Measurements from ENCODE around the gene EIF1AD. TPM values are rescaled to one million over a fixed set of nuclear protein-coding genes. Genes with fewer than 3 reads are reported as not detected.
A peak's percentile ranks its signal among the peaks of the same experiment; 100 is the strongest.
"Not testable (repeated sequence)": the region's sequence is repeated elsewhere in the genome, so short reads cannot be mapped to it uniquely, and the experiment has no call there.

Gene EIF1AD
- total RNA-seq, 3 donors from 2014 or later, result 71.4 to 76.9 (median 76.0) TPM

- DNase-seq, result no peak
Observed at GRCh38 chr11:66013762-66014100, 11.8 kb upstream of the EIF1AD start.

DNA sequence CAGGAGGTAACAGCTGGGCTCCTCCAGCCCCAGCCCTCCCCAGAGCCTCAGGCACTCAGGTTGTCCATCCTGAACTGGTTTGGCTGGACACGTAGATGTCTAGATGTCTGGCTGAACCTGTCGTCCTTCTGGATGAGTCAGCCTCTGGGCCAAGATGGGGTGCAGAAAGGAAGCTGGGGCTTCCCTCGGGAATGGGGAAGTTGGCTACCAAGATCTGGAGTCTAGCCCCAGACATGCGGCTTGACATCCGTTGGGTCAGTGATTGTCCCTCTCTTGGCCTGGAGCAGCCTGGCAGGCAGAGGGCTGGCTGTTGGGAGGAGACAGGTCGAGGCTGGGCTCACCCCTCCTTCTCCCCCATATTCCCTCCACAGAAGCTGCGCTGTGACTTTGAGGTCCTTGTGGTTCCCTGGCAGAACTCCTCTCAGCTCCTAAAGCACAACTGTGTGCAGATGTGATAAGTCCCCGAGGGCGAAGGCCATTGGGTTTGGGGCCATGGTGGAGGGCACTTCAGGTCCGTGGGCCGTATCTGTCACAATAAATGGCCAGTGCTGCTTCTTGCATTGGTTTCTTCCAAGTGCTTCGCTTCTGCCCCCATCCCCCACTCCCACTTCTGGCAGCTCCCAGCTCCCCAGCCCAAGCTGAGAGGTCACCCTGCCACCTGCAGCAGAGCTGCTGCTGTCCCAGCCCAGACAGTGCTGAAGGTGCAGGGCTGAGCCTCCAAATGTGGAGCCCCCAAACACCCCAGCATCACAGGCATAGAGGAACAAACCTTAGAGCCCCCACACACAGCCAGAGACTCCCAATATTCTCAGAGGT, 11.2 kb upstream of the EIF1AD start:
- Mint-ChIP-seq H3K9me3 (no peaks in the 10 kb centered on the region), H3K4me3 (no peak overlapping the region), H3K4me1 (ENCODE audit: low read depth) (peaks cover 6% of the 10 kb centered on the region), H3K27me3 (ENCODE audit: low read depth) (peaks cover 22% of the 10 kb centered on the region), H3K36me3 (ENCODE audit: insufficient read depth) (no peaks in the 10 kb centered on the region)
- ATAC-seq, result no peak
- DNase-seq, result no peak

More at GRCh38 chr11:66013762-66014100, 11.8 kb upstream of the EIF1AD start:
- H3K27me3 Mint-ChIP-seq (ENCODE audit: low read depth), result peaks cover 22% of the 10 kb centered on the region
- H3K36me3 Mint-ChIP-seq (ENCODE audit: insufficient read depth), result no peaks in the 10 kb centered on the region
- no peak overlapping the region for H3K4me3 Mint-ChIP-seq
- peaks cover 6% of the 10 kb centered on the region for H3K4me1 Mint-ChIP-seq (ENCODE audit: low read depth)
- H3K9me3 Mint-ChIP-seq, result no peaks in the 10 kb centered on the region
- ATAC-seq, result no peak

DNA sequence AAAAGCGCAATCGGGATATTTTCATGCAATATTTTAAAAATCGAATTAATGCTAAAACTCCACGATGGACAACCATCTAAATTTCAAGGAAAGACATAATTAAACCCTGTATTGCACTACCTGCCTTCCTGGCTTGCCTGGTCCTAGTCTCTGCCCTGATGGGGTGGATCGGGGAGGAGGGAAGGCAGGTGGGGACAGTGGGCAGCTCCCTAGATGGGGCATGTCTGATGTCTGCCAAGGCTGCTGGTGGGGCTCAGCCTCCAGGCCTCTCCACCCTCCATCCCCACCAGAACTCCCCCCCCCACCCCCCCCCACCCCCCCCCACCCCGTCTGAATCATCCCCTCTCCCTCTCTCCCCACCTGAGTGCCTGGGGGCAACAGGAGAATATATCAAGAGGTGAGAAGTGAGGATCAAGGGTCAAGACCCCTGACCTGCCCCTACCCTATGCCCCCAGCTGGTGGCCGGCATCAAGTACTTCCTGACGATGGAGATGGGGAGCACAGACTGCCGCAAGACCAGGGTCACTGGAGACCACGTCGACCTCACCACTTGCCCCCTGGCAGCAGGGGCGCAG, 10.5 kb upstream of the EIF1AD start:
- Mint-ChIP-seq H3K4me3 (no peak overlapping the region), H3K9me3 (no peaks in the 10 kb centered on the region), H3K36me3 (ENCODE audit: insufficient read depth) (no peaks in the 10 kb centered on the region), H3K4me1 (ENCODE audit: low read depth) (peaks cover 3% of the 10 kb centered on the region), H3K27me3 (ENCODE audit: low read depth) (peaks cover 22% of the 10 kb centered on the region)
- ATAC-seq, result no peak
- DNase-seq, result no peak

GRCh38 chr11:66011785-66012303, 9.9 kb upstream of the EIF1AD start, which contains the start of gene CST6:
Gene CST6 (plus strand): TSS chr11:66012008. CDS start chr11:66012045, 37 bp downstream.
- ATAC-seq, result peak; percentile 37 to 49
- no peak within 1 kb of the TSS for H3K4me3 Mint-ChIP-seq
- DNase-seq, result no peak
- H3K4me1 Mint-ChIP-seq (ENCODE audit: low read depth), result no peaks in the 10 kb centered on the region
- no peaks in the 10 kb centered on the region for H3K36me3 Mint-ChIP-seq (ENCODE audit: insufficient read depth)
- peaks cover 22% of the 10 kb centered on the region for H3K27me3 Mint-ChIP-seq (ENCODE audit: low read depth)
- no peaks in the 10 kb centered on the region for H3K9me3 Mint-ChIP-seq

DNA sequence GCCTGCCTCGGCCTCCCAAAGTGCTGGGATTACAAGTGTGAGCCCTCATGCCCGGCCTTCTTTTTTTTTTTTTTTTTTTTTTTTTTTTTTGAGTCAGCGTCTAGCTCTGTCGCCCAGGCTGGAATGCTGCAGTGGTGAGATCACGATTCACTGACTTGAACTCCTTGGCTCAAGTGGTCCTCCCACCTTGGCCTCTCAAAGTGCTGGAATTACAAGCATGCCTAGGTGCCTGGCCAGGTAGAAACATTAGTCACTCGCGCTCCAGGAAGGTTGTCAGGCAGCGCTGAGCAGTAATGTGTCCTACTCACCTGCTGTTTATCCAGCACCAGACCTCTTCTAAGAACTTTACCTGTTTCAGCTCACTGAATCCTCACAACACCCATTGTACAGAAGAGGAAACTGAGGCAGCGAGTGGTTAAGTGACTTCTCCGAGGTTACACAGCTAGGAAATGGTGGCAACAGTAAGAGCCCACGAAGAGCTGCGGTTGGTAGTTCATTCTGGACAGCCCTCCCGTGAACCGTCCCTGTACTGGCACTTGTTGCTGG, 9.4 kb upstream of the EIF1AD start:
- H3K36me3 Mint-ChIP-seq (ENCODE audit: insufficient read depth), result no peaks in the 10 kb centered on the region
- no peaks in the 10 kb centered on the region for H3K4me1 Mint-ChIP-seq (ENCODE audit: low read depth)
- no peaks in the 10 kb centered on the region for H3K9me3 Mint-ChIP-seq
- ATAC-seq (no peak), DNase-seq (no peak)
- H3K27me3 Mint-ChIP-seq (ENCODE audit: low read depth), result peaks cover 22% of the 10 kb centered on the region
- H3K4me3 Mint-ChIP-seq, result no peak overlapping the region

- not testable (repeated sequence) for H3K4me1 Mint-ChIP-seq (ENCODE audit: low read depth); H3K4me3 Mint-ChIP-seq; H3K9me3 Mint-ChIP-seq; DNase-seq; H3K36me3 Mint-ChIP-seq (ENCODE audit: insufficient read depth); ATAC-seq
- H3K27me3 Mint-ChIP-seq (ENCODE audit: low read depth), result peaks cover 22% of the 10 kb centered on the region
Observed at GRCh38 chr11:66010036-66010435, 8.1 kb upstream of the EIF1AD start.

- peaks cover 19% of the 10 kb centered on the region for H3K27me3 Mint-ChIP-seq (ENCODE audit: low read depth)
- H3K36me3 Mint-ChIP-seq (ENCODE audit: insufficient read depth), result peaks cover 10% of the 10 kb centered on the region
- no peak for DNase-seq
- no peak for ATAC-seq
- no peak overlapping the region for H3K4me3 Mint-ChIP-seq
- peaks cover under 1% of the 10 kb centered on the region for H3K4me1 Mint-ChIP-seq (ENCODE audit: low read depth)
- no peaks in the 10 kb centered on the region for H3K9me3 Mint-ChIP-seq
Observed at GRCh38 chr11:66008468-66009101, 6.6 kb upstream of the EIF1AD start.

DNA sequence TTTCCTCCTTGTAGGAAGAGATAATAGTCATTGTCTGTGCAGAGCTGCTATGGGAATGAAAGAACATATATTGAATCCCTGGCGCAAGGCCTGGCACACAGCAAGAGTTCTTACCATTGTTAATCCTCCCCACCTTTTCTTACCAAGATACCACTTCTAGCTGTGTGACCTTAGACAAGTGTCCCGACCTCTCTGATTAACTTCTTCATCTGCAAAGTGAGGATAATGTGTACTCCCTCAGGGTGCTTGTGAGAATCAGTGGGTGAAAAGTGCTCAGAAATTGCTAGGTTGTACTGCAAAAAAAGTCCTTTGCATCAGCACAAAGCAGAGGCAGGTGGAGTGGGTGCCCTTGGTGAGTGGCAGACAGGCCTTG, 6.1 kb upstream of the EIF1AD start:
- Mint-ChIP-seq H3K4me3 (no peak overlapping the region), H3K9me3 (no peaks in the 10 kb centered on the region), H3K4me1 (ENCODE audit: low read depth) (peaks cover 5% of the 10 kb centered on the region), H3K36me3 (ENCODE audit: insufficient read depth) (peaks cover 10% of the 10 kb centered on the region), H3K27me3 (ENCODE audit: low read depth) (peaks cover 15% of the 10 kb centered on the region)
- ATAC-seq (no peak), DNase-seq (no peak)

DNA sequence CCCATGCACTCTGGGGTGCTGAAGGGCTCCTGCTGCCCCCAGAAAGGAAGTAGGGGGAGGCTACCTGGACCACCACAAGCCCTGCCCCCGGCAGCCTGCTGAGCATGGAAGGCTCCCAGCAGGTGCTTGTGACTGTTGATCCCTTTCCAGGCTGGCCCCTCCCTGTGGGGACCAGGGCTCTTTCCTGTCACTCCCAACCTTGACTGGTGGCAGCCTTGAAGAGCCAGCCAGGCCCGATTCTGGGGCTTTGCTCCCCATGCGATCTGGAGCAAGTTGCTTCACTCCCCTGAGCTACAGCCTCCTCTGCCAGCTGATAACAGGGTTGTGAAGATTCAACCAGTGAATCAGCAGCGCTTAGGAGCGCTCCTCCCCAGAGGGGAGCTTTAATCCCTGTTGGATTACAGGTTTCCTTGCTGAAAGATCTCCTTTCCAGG, 5.3 kb upstream of the EIF1AD start:
- H3K9me3 Mint-ChIP-seq, result no peaks in the 10 kb centered on the region
- no peak for DNase-seq

DNA sequence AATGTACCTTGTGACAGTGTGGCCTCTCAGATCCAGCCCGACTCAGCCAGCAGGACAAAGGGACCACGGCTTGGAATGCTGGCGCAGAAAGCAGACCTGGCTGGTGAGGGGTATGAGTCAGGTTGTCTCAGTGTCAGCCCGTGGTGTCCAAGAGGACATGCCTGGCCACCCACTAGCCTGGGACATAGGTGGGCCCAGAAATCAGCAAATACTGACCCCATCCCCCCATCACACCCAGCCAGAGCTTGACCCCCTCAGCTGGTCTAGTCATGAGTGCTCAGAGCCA, 4.9 kb upstream of the EIF1AD start:
- DNase-seq (no peak), ATAC-seq (no peak)
- H3K27me3 Mint-ChIP-seq (ENCODE audit: low read depth), result peaks cover 10% of the 10 kb centered on the region
- no peaks in the 10 kb centered on the region for H3K9me3 Mint-ChIP-seq
- H3K4me1 Mint-ChIP-seq (ENCODE audit: low read depth), result peaks cover 9% of the 10 kb centered on the region
- H3K36me3 Mint-ChIP-seq (ENCODE audit: insufficient read depth), result peaks cover 10% of the 10 kb centered on the region
- no peak overlapping the region for H3K4me3 Mint-ChIP-seq

More for the DNA sequence above, 5.3 kb upstream of the EIF1AD start:
- no peak for ATAC-seq
- H3K4me3 Mint-ChIP-seq, result no peak overlapping the region
- peaks cover 8% of the 10 kb centered on the region for H3K4me1 Mint-ChIP-seq (ENCODE audit: low read depth)
- H3K36me3 Mint-ChIP-seq (ENCODE audit: insufficient read depth), result peaks cover 10% of the 10 kb centered on the region
- H3K27me3 Mint-ChIP-seq (ENCODE audit: low read depth), result peaks cover 10% of the 10 kb centered on the region

DNA sequence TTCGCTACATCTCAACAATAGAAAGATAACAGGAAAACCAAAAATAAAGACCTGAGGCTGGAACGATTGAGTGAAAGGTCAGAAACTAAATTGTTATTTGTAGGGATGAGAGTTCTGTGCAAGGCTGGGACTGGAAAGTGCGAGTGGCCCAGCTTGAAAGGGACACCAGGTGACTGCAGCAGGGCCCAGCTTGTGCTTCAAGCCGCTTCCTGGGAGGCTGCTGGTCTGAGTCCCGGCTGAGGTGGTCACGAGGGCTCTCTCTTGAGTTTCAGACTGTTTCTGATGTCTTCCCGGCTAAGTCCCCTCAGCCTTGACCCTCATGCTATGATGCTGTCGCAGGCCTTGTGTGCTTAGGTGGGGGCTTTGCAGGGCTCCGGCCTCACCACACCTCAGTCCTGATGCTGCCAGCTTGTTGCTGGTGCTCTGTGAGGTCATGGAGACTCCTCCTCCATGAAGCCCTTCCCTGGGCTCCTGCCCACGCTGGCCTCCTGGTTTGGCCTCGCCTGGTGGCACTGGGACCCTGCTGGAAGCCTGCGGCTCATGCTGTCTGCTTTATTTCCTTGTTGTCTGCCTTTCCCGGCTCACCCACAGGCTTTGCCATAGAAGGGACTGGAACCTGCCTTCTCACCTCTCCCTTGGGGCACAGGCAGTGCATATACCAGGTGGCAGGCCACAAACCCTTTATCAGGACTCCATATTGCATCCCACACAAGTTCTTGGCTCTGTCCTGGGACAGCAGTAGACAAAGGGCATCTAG, 4.4 kb upstream of the EIF1AD start:
- Mint-ChIP-seq H3K9me3 (no peaks in the 10 kb centered on the region), H3K4me3 (no peak overlapping the region), H3K27me3 (ENCODE audit: low read depth) (peaks cover 7% of the 10 kb centered on the region), H3K36me3 (ENCODE audit: insufficient read depth) (peaks cover 10% of the 10 kb centered on the region), H3K4me1 (ENCODE audit: low read depth) (peaks cover 11% of the 10 kb centered on the region)
- DNase-seq (no peak), ATAC-seq (no peak)

DNA sequence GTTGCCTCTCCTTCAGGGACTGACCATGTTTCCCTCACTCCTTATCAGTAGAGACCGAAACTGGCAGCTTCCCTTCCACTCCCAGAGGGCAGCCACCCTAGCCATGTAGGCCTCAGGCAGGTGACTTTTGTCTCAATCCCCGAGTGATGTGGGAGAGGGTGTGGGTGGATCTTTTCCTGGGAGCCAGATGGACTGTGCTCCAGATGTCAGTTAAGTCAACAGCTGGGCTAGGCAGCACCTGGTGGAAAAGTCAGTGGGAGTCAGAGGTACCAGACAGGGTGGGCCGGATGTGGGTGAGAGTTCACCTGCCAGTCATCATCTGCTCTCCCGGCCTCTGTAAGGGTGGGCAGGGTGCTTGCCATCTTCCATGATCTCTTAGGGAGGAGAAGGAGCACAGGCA, 2.2 kb upstream of the EIF1AD start:
- Mint-ChIP-seq H3K27me3 (ENCODE audit: low read depth) (no peaks in the 10 kb centered on the region), H3K9me3 (no peaks in the 10 kb centered on the region), H3K4me1 (ENCODE audit: low read depth) (peaks cover 23% of the 10 kb centered on the region), H3K36me3 (ENCODE audit: insufficient read depth) (peaks cover 12% of the 10 kb centered on the region), H3K4me3 (peak overlapping the region; percentile 97)
- ATAC-seq, result no peak
- DNase-seq, result no peak

- H3K4me3 Mint-ChIP-seq, result peak overlapping the region; percentile 97
- no peaks in the 10 kb centered on the region for H3K9me3 Mint-ChIP-seq
- H3K27me3 Mint-ChIP-seq (ENCODE audit: low read depth), result no peaks in the 10 kb centered on the region
- peaks cover 21% of the 10 kb centered on the region for H3K36me3 Mint-ChIP-seq (ENCODE audit: insufficient read depth)
- peaks cover 23% of the 10 kb centered on the region for H3K4me1 Mint-ChIP-seq (ENCODE audit: low read depth)
- no peak for ATAC-seq
- no peak for DNase-seq
Observed at GRCh38 chr11:66003291-66003690, 1.3 kb upstream of the EIF1AD start.

DNA sequence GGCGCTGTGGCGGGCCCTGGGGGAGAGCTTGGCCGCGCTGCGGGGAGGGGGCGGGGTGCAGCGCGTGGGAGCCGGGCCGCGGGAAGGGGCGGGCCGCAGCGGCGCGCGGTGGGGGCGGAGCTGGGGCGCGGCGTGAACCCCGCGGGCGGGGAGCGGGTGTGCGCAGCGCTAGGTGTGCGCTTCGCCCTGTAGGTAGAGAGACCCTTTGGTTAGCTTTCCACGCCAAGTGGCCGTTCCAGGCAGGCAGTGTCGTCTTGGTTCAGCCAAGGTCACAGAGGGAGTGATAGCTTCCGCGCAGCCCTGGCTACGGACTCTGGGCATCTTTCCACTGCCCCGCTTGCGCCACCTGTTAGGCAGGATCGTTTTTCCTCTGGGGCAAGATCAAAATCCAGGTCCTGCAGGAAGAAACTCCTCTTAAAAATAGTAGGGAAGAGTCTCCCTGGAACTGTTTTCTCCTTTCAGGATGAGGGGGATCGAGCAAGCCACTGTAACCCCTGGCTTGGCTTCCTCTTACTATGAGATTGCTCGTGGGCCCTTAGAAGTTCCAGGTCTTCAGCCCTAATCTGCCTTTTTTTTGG, 780 bp upstream of the EIF1AD start:
- DNase-seq (peak; percentile 67), ATAC-seq (peak; percentile 75 to 77)
- Mint-ChIP-seq H3K36me3 (ENCODE audit: insufficient read depth) (peaks cover 26% of the 10 kb centered on the region), H3K4me1 (ENCODE audit: low read depth) (peaks cover 23% of the 10 kb centered on the region), H3K4me3 (peak overlapping the region; percentile 97), H3K27me3 (ENCODE audit: low read depth) (no peaks in the 10 kb centered on the region), H3K9me3 (no peaks in the 10 kb centered on the region)
